Stimulated activated CD4-positive, alpha-beta T cell treated with anti-CD3 and anti-CD28 coated beads, Interleukin-2, amount 100 ng/mL, for 24 hours (primary cell): Measurements from ENCODE around the gene CAPRIN1.

Experiments used
- DNase-seq, 2 donors: peaks; one replicate each; pipeline ENCODE4 v3.0.0-alpha.2; 2020

Gene CAPRIN1

GRCh38 chr11:34146866-34147265 is 95.3 kb downstream of the CAPRIN1 start:
- no peak for DNase-seq

GRCh38 chr11:34147581-34147980 is 96.0 kb downstream of the CAPRIN1 start:
- no peak for DNase-seq

GRCh38 chr11:34148504-34149165 is 97.1 kb downstream of the CAPRIN1 start:
- no peak for DNase-seq

GRCh38 chr11:34149274-34149673 is 97.7 kb downstream of the CAPRIN1 start:
- no peak for DNase-seq

GRCh38 chr11:34149786-34150185 is 98.3 kb downstream of the CAPRIN1 start:
- DNase-seq = no peak

GRCh38 chr11:34150494-34151151 is 99.1 kb downstream of the CAPRIN1 start:
- DNase-seq = no peak
